Osteocyte (in vitro differentiated cells): Measurements from ENCODE around the gene ERVV-1. TPM values are rescaled to one million over a fixed set of nuclear protein-coding genes. Genes with fewer than 3 reads are reported as not detected.

Experiments used
- DNase-seq: peaks from one replicate; pipeline ENCODE4 v3.0.0; 2021; ENCODE audit warnings: mixed read lengths; ENCODE audit not compliant: unreplicated experiment; ENCODE audit errors: extremely low spot score
- H3K27ac Mint-ChIP-seq: one replicate; pipeline ENCODE4 v1.8.0; 2021; ENCODE audit warnings: mild to moderate bottlenecking, mixed read lengths; ENCODE audit not compliant: unreplicated experiment
- H3K27me3 Mint-ChIP-seq: one replicate; pipeline ENCODE4 v1.8.0; 2021; ENCODE audit warnings: mixed read lengths; ENCODE audit not compliant: unreplicated experiment
- H3K36me3 Mint-ChIP-seq: one replicate; pipeline ENCODE4 v1.8.0; 2021; ENCODE audit warnings: mixed read lengths; ENCODE audit not compliant: unreplicated experiment
- H3K4me1 Mint-ChIP-seq: one replicate; pipeline ENCODE4 v1.8.0; 2021; ENCODE audit warnings: mixed read lengths; ENCODE audit not compliant: unreplicated experiment
- H3K4me3 Mint-ChIP-seq: one replicate; pipeline ENCODE4 v1.8.0; 2021; ENCODE audit warnings: mild to moderate bottlenecking, moderate library complexity, mixed read lengths; ENCODE audit not compliant: unreplicated experiment
- H3K9me3 Mint-ChIP-seq: one replicate; pipeline ENCODE4 v1.8.0; 2021; ENCODE audit warnings: mixed read lengths; ENCODE audit not compliant: unreplicated experiment
- CTCF ChIP-seq: fragments of 200-600 bp; sonication (generic); IDR thresholded peaks from 2 replicates; pipeline ENCODE4 v1.5.0; 2021; ENCODE audit warnings: antibody characterized with exemption, mild to moderate bottlenecking, moderate library complexity
- total RNA-seq: library from RNA; stranded (reverse); gene quantifications from 2 replicates; pipeline ENCODE4 v1.2.1, GENCODE V29; 2021

Gene ERVV-1
- total RNA-seq, 1 donor from 2014 or later = not detected

DNA sequence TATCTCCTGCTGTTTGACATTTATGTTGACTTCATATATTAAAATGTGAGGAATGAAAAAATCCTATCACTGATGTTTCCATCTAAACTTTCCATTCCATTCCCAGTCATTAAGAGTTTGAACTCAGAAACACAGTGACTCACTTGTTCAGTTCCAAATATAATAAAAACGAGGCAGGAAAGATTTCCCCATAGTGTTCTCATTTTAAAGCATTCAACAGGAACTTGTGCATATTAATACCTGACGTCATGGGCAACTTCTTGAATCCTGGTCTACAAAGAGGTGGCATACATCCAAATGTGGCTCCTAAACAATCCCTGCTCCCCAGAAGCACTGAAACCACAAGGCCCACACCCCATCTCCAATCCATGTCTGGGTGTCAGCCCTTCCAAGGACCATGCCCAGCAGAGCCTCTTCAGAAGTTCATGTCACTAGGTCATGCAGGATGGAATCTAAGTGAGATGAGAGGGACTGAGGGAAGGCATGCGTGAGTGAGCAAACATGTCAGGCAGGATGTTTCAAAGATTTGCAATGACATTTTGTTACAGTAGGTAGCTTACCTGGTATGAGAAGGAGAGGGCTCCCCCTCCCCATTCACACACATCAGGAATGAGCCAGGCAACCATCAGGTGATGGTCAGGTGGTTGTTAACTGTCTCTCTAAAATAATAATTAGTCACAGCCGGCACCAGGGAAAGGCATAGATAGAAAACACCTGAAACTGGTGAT, 21.4 kb downstream of the ERVV-1 start:
- Mint-ChIP-seq H3K4me3 (peak overlapping the region; percentile 2), H3K36me3 (peaks cover 2% of the 10 kb centered on the region), H3K27ac (no peak overlapping the region), H3K9me3 (peaks cover 21% of the 10 kb centered on the region), H3K27me3 (no peaks in the 10 kb centered on the region), H3K4me1 (peaks cover 10% of the 10 kb centered on the region)
- TF ChIP-seq CTCF = no peak
- no peak for DNase-seq

- DNase-seq = peak; percentile 90
- peak overlapping the region; percentile 58 for H3K27ac Mint-ChIP-seq
Observed at GRCh38 chr19:53037101-53038097, 23.7 kb downstream of the ERVV-1 start.

DNA sequence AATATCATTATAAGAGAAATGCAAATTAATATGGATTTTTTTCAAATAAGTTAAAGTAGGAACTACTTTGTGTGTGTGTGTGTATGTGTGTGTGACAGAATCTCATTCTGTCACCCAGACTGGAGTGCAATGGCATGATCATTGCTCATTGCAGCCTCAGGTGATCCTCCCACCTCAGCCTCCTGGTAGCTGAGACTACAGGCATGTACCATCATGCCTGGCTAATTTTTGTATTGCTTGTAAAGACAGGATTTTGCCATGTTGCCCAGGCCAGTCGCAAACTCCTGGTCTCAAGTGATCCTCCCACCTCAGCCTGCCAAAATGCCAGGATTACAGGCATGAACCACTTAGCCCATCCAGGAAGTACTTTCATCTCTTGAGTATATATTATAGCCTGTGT, 27.6 kb downstream of the ERVV-1 start:
- H3K9me3 Mint-ChIP-seq = peaks cover 8% of the 10 kb centered on the region
- peaks cover 8% of the 10 kb centered on the region for H3K4me1 Mint-ChIP-seq
- H3K4me3 Mint-ChIP-seq = no peak overlapping the region
- H3K27me3 Mint-ChIP-seq = no peaks in the 10 kb centered on the region
- no peak overlapping the region for H3K27ac Mint-ChIP-seq
- DNase-seq = no peak
- H3K36me3 Mint-ChIP-seq = no peaks in the 10 kb centered on the region
- no peak for TF ChIP-seq CTCF

More at GRCh38 chr19:53037101-53038097, 23.7 kb downstream of the ERVV-1 start:
- peaks cover 2% of the 10 kb centered on the region for H3K36me3 Mint-ChIP-seq
- no peaks in the 10 kb centered on the region for H3K27me3 Mint-ChIP-seq
- peaks cover 10% of the 10 kb centered on the region for H3K4me1 Mint-ChIP-seq
- H3K9me3 Mint-ChIP-seq = peaks cover 21% of the 10 kb centered on the region
- peak overlapping the region; percentile 87 for H3K4me3 Mint-ChIP-seq
- TF ChIP-seq CTCF = no peak

GRCh38 chr19:53045536-53045935, 31.8 kb downstream of the ERVV-1 start:
- Mint-ChIP-seq H3K4me3 (no peak overlapping the region), H3K27ac (no peak overlapping the region), H3K27me3 (no peaks in the 10 kb centered on the region), H3K4me1 (no peaks in the 10 kb centered on the region), H3K9me3 (peaks cover 13% of the 10 kb centered on the region), H3K36me3 (no peaks in the 10 kb centered on the region)
- TF ChIP-seq CTCF = no peak
- no peak for DNase-seq

DNA sequence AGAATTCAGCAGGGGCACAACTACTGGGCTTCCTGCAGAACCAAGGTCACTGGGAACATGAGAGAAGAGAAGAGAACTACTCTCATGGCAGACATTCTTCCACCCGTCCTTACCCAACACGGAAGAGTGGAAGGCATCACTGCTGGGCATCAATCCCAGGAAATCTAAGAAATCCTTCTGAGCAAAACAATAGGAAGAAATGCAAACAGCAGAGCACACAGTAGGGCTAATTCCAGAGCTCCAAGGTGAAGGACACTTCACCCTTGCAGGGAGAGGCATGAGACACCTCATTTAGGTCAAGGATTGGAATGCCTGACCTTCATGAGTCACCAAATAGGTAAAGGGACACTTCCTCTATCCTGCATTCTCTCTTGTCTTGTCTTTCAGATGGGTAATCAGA, 33.7 kb downstream of the ERVV-1 start:
- Mint-ChIP-seq H3K9me3 (peaks cover 16% of the 10 kb centered on the region), H3K27me3 (no peaks in the 10 kb centered on the region), H3K4me1 (no peaks in the 10 kb centered on the region), H3K4me3 (no peak overlapping the region), H3K27ac (no peak overlapping the region), H3K36me3 (no peaks in the 10 kb centered on the region)
- TF ChIP-seq CTCF = no peak
- DNase-seq = no peak
